ENCODE data around the gene IFNAR1. TPM values are rescaled to one million over a fixed set of nuclear protein-coding genes. Genes with fewer than 3 reads are reported as not detected.

IFNAR1 gene
- total RNA-seq, result 10 to 100 TPM; 21.1 to 33.9 (median 30.8) TPM

DNA sequence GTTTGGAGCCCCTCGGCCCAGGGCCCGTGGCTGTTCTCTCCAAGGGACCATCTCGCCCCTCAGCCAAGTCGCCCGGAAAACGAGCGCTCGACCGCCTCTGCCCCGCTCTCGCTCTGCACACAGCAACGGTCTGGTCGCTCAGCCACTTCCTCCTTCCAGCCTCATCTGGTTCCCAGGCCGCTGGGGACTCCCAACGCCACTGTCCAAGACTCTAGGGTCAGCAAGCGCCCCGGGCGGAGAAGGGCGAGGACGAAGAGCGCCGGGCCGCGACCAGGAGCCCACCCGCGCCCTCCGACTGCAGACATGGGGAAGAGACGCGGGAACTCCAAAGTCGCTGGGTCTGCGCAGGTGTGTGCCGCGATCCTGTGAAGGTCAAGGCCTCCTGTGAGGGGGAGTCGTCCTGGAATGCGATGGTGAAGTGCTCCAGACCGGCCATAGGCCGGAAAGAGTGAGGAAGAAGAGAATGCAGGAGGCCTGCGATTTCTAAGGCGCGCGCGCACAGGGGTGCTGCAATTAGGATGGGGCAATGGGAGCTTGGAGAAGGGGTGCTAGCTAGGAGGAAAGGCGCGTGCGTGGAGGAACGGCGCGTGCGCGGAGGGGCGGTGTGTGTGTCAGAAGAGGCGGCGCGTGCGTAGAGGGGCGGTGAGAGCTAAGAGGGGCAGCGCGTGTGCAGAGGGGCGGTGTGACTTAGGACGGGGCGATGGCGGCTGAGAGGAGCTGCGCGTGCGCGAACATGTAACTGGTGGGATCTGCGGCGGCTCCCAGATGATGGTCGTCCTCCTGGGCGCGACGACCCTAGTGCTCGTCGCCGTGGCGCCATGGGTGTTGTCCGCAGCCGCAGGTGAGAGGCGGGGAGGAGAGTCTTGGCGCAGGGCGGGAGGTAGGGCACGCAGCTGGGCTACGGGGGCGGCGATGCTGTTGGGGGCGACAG is at the start of gene IFNAR1:
IFNAR1 (plus strand) TSS at position 680 of the 931 bp plus-strand sequence; CDS start at position 766, 86 bp downstream.
- Mint-ChIP-seq H3K9me3 (no peaks in the 10 kb centered on the region), H3K4me3 (no peak within 1 kb of the TSS), H3K36me3 (ENCODE audit: insufficient read depth) (peaks cover 3% of the 10 kb centered on the region), H3K4me1 (ENCODE audit: low read depth) (peaks cover 30% of the 10 kb centered on the region), H3K27me3 (ENCODE audit: low read depth) (no peaks in the 10 kb centered on the region)
- ATAC-seq, result peak; percentile 91 to 93
- DNase-seq, result peak; percentile 98

DNA sequence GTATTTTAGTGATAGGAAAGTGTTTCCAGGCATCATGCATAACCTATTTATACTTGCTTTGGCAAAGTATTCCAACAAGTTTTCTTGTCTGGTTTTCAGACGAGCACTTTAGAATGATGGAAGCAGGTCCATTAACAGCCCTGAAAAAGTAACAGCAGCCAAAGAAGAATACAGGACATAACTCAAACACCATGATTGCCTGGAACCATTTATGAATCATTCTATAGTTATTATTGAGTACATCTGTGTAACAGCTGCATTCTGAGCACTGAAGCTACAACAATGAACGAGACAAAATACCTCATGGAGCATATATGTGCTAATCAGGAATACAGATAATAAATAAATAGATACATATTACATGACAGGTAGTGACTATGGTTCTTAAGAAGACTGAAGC is 46.0 kb upstream of the IFNAR1 start:
- H3K4me1 Mint-ChIP-seq (ENCODE audit: low read depth), result peaks cover 11% of the 10 kb centered on the region
- no peak overlapping the region for H3K4me3 Mint-ChIP-seq
- H3K36me3 Mint-ChIP-seq (ENCODE audit: insufficient read depth), result peaks cover 44% of the 10 kb centered on the region
- no peaks in the 10 kb centered on the region for H3K9me3 Mint-ChIP-seq
- ATAC-seq, result no peak
- no peaks in the 10 kb centered on the region for H3K27me3 Mint-ChIP-seq (ENCODE audit: low read depth)
- DNase-seq, result no peak

DNA sequence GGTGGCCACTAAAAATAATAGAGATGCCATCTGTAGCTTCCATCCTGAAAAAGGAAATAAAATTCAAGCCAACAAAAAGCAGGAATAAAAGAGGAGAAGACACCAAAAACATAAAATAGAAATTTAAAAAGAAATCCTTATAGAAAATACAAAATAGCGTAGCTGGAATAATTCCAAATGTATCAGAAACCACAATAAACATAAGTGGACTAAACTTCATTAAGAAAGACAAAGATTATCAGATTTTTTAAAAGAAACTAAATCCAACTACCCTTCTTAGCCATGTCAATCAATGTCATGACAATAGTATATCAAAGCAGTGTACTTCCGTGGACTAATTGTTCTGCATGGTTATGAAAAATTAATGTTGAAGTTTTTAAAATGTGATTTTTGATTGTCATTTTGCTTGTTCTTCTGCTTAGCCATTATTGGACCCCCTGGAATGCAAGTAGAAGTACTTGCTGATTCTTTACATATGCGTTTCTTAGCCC is 45.4 kb upstream of the IFNAR1 start:
- H3K27me3 Mint-ChIP-seq (ENCODE audit: low read depth), result no peaks in the 10 kb centered on the region
- peaks cover 9% of the 10 kb centered on the region for H3K4me1 Mint-ChIP-seq (ENCODE audit: low read depth)
- H3K9me3 Mint-ChIP-seq, result no peaks in the 10 kb centered on the region
- H3K36me3 Mint-ChIP-seq (ENCODE audit: insufficient read depth), result peaks cover 44% of the 10 kb centered on the region
- ATAC-seq (no peak), DNase-seq (no peak)
- H3K4me3 Mint-ChIP-seq, result no peak overlapping the region

DNA sequence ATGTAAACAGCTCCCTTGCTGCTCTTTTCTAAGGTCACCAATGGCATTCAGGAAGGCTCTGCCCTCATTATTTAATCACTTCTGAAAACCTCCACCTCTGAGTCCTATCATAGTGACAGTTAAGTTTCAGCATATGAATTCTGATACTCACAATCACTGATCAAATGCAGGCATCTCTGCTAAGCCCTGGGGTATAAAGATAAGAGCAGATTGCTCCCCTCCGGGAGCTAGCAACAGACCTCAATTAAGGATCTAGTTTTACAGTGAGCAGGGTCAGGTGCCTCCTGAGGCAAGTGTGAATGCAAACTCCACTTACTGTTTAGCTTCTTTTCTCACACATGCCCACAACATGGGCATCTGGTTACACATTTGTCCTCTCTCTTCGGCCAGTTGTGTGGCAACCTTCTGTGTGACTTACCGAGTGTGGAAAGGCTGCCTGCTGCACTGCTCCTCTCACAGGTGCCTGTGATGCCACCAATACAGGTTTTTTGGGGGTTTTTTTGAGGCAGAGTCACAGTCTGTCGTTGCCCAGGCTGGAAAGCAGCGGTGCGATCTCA is 43.6 kb upstream of the IFNAR1 start:
- Mint-ChIP-seq H3K36me3 (ENCODE audit: insufficient read depth) (peaks cover 48% of the 10 kb centered on the region), H3K27me3 (ENCODE audit: low read depth) (no peaks in the 10 kb centered on the region), H3K9me3 (no peaks in the 10 kb centered on the region), H3K4me3 (no peak overlapping the region), H3K4me1 (ENCODE audit: low read depth) (peaks cover 7% of the 10 kb centered on the region)
- DNase-seq (no peak), ATAC-seq (no peak)

DNA sequence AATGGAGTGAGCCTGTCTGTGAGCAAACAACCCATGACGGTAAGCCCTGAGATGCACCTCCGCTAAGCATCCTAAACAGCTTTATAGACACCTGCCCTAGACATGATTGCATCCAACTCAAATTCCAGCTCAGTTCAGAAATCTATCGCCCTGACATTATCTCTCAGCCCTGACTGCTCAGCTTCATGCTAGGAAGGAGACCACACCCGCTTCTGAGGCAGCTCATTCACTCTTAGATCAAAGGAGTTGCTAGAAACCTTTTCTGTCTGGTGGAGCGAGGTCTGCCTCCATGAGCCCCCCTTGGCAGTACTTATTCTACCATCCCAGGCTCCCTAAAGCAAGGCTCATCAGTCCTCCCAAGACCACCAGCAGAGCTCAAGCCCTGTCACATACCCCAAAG is 41.6 kb upstream of the IFNAR1 start:
- Mint-ChIP-seq H3K27me3 (ENCODE audit: low read depth) (no peaks in the 10 kb centered on the region), H3K4me1 (ENCODE audit: low read depth) (peaks cover 7% of the 10 kb centered on the region), H3K4me3 (no peak overlapping the region), H3K36me3 (ENCODE audit: insufficient read depth) (peaks cover 40% of the 10 kb centered on the region), H3K9me3 (no peaks in the 10 kb centered on the region)
- DNase-seq (no peak), ATAC-seq (no peak)

DNA sequence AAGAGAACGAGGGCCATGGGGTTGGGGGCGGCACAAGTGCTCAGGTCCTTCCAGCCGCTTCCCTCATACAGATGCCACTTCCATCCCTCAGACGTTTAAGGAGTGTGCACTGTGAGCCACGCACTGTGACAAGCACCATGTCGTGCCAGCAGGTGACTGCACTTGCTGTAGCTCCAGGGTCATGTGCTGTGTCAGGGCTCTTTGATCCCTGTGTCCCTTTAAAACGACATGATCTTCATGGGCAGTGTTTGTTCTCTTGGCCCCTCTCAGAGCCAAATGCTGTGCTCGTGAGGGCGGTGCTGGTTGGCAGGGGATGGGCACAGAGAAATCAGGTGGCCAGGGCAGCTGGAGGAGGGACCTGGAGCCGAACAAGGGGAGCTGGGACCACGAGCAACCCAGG is 38.7 kb upstream of the IFNAR1 start:
- H3K4me1 Mint-ChIP-seq (ENCODE audit: low read depth), result peaks cover 7% of the 10 kb centered on the region
- no peaks in the 10 kb centered on the region for H3K9me3 Mint-ChIP-seq
- H3K36me3 Mint-ChIP-seq (ENCODE audit: insufficient read depth), result peaks cover 27% of the 10 kb centered on the region
- H3K4me3 Mint-ChIP-seq, result no peak overlapping the region
- no peaks in the 10 kb centered on the region for H3K27me3 Mint-ChIP-seq (ENCODE audit: low read depth)
- ATAC-seq, result no peak
- no peak for DNase-seq

DNA sequence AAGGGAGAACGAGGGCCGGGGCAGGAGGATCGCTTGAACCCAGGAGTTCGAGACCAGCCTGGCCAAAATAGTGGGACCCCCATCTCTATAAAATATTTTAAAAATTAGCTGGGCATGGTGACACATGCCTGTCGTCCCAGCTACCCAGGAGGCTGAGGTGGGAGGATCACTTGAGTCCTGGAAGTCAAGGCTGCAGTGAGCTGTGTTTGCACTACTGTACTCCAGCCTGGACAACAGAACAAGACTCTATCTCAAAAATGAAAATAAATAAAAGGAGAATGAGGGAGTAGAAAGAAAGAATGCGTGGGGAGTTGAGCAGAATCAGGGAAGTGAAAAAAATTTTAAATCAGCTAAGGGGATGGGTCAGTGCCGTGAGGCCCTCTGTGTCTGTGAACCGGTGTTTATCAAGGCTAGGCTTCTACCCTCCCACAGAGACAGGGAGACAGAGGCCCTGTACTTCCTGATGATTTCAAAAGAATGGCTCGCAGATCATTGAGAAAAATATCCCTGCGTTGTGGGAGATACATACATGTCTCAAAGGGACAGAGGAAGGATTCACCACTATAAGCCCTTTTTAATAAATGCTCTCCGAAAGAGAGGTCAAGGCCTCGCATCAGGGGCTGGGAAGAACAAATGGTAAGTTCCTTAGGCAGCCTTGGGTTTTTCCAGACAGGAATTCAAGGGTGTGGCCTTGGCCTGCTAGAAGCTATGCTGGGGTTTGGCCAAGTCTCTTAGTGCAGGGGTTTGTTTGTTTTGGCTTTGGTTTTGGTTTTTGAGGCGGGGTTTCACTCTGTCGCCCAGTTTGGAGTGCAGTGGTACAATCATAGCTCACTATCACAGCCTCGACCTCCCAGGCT is 37.9 kb upstream of the IFNAR1 start:
- no peak for DNase-seq

DNA sequence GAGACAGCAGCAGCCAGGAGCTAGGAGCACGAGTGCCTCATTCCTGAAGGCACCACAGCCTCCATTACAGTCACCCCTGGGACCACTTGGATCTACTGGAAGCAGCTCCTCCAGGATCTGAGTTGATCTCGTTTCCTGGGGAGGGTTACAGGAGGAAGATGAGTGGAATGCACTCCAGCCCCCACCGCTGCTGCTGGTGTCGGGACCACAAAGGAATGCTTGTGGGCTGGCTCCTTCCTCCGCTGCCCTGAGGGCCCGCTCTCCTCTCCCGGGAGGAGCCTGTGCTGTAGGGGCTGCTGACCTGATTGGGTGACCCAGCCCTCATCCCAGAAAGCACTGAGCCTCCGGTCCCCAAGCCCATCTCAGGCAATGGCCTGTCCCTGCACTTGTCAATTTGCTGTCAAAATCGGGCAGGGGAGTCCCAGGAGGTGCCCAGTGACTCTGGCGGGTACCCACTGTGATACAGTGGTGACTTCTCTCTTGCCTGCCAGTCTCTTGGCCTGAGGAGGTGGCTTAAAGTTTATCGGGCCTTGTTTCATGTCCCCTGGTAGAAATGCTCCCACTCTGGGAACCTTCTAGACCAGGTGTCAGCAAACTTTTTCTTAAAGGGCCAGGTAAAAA is 35.5 kb upstream of the IFNAR1 start:
- DNase-seq (no peak), ATAC-seq (no peak)
- H3K9me3 Mint-ChIP-seq, result no peaks in the 10 kb centered on the region
- peaks cover 23% of the 10 kb centered on the region for H3K36me3 Mint-ChIP-seq (ENCODE audit: insufficient read depth)
- H3K4me1 Mint-ChIP-seq (ENCODE audit: low read depth), result peaks cover 16% of the 10 kb centered on the region
- no peak overlapping the region for H3K4me3 Mint-ChIP-seq
- no peaks in the 10 kb centered on the region for H3K27me3 Mint-ChIP-seq (ENCODE audit: low read depth)

More for the DNA sequence above, 37.9 kb upstream of the IFNAR1 start:
- no peak for ATAC-seq
- Mint-ChIP-seq H3K27me3 (ENCODE audit: low read depth) (no peaks in the 10 kb centered on the region), H3K36me3 (ENCODE audit: insufficient read depth) (peaks cover 28% of the 10 kb centered on the region), H3K4me3 (no peak overlapping the region), H3K4me1 (ENCODE audit: low read depth) (peaks cover 7% of the 10 kb centered on the region), H3K9me3 (no peaks in the 10 kb centered on the region)

DNA sequence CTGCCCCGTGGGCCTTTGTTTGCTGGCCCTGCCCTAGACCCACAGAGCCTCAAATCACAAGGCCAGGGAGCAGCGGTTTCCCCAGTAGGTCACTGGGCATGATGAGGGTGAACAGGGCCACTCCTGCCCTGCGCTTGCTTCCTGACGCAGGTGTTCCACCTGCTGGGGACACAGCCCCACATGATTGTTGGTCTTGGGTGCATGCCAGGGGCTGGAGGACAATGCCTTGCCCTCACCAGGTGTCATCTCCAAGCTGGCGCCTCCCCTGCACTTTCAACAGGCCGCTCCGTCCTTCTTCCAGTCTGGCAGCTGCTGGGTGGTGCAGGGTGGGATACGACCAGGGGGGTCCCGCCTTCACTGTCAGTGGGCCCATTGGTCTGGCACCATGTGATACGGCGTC is 34.3 kb upstream of the IFNAR1 start:
- H3K9me3 Mint-ChIP-seq, result no peaks in the 10 kb centered on the region
- H3K27me3 Mint-ChIP-seq (ENCODE audit: low read depth), result no peaks in the 10 kb centered on the region
- peaks cover 24% of the 10 kb centered on the region for H3K36me3 Mint-ChIP-seq (ENCODE audit: insufficient read depth)
- no peak for DNase-seq
- ATAC-seq, result no peak
- H3K4me3 Mint-ChIP-seq, result no peak overlapping the region
- H3K4me1 Mint-ChIP-seq (ENCODE audit: low read depth), result peaks cover 19% of the 10 kb centered on the region

DNA sequence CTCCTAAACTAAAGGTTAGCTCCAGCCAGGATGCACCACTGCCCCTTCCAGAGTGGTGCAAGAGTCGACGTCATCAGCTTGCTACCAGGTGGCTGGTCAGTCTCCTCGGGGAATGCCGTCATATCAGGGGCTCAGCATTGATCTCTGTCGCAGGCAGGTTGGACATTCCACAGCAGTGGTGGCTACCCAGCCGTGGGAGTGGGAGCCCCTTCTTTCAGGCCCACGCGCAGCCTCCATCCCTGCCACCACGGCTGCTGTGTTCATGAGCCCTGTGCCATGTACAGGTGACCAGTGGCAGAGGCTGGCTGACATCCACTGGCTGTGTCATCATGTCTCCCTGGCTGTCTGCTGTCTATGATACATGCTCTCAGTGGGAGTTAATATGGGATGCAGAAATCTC is 33.1 kb upstream of the IFNAR1 start:
- peaks cover 19% of the 10 kb centered on the region for H3K4me1 Mint-ChIP-seq (ENCODE audit: low read depth)

DNA sequence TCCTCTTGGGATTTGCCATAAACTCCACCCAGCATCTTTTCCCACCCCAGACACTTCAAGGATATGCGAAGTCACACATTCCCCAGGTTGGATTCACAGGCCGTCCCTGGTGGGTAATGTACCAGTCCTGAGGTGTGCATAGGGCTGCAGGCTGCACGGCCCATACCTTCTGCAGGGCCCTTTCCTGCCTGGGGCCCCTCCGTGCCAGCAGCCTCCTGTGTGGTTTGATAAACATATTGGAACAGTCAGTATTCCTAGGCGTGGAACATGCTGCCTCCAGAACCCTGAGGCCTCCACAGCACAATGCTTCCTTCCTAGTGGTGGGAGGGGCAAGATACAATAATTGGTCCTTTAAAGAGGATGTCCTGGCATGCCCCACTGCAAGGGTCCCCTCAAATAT is 32.0 kb upstream of the IFNAR1 start:
- peaks cover 19% of the 10 kb centered on the region for H3K36me3 Mint-ChIP-seq (ENCODE audit: insufficient read depth)
- ATAC-seq (no peak), DNase-seq (no peak)
- H3K27me3 Mint-ChIP-seq (ENCODE audit: low read depth), result no peaks in the 10 kb centered on the region
- no peak overlapping the region for H3K4me3 Mint-ChIP-seq
- peaks cover 22% of the 10 kb centered on the region for H3K4me1 Mint-ChIP-seq (ENCODE audit: low read depth)
- H3K9me3 Mint-ChIP-seq, result no peaks in the 10 kb centered on the region

More for the DNA sequence above, 33.1 kb upstream of the IFNAR1 start:
- Mint-ChIP-seq H3K9me3 (no peaks in the 10 kb centered on the region), H3K4me3 (no peak overlapping the region), H3K27me3 (ENCODE audit: low read depth) (no peaks in the 10 kb centered on the region), H3K36me3 (ENCODE audit: insufficient read depth) (peaks cover 16% of the 10 kb centered on the region)
- DNase-seq (no peak), ATAC-seq (no peak)

DNA sequence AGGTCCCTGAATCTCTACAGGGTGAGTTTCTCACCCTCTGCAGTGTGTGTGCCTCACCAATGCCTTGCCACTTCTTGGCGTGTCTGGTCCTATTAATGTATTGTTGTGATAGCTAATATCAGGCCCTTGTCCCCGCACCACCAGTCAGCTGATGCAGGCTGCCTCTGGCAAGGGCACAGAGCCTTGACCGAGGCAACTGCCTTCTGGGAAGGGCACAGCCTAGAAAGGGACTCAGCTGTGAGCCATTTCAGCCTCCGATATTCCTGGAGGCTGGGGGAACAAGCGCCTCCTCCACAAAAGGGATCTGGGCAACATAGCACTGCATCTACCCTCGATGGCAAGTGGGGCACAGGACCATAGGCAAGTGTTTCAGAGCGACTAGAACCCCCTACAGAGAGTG is 31.6 kb upstream of the IFNAR1 start:
- DNase-seq (no peak), ATAC-seq (no peak)
- peaks cover 20% of the 10 kb centered on the region for H3K36me3 Mint-ChIP-seq (ENCODE audit: insufficient read depth)
- H3K9me3 Mint-ChIP-seq, result no peaks in the 10 kb centered on the region
- H3K27me3 Mint-ChIP-seq (ENCODE audit: low read depth), result no peaks in the 10 kb centered on the region
- H3K4me1 Mint-ChIP-seq (ENCODE audit: low read depth), result peaks cover 26% of the 10 kb centered on the region
- no peak overlapping the region for H3K4me3 Mint-ChIP-seq

DNA sequence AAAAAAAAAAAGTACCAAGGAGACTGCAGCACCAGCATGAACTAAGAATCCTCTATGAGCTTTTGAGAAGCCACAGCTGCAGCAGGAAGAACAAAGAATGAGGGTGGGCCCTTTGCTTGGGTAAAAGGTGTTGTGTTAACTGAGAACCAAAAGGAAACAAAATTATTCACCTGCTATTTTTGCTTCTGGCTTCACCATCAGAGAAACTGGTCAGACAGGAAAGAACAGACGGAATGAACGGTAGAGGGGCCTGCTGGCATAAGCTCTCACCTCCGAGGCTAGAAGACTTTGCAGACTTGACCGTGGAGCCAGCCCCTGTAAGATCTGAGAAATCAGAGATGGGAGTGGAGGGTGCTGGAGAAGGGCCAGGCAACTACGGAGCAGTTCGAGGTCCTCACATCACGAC is 31.0 kb upstream of the IFNAR1 start:
- peaks cover 31% of the 10 kb centered on the region for H3K4me1 Mint-ChIP-seq (ENCODE audit: low read depth)
- no peaks in the 10 kb centered on the region for H3K9me3 Mint-ChIP-seq
- DNase-seq, result no peak
- no peaks in the 10 kb centered on the region for H3K27me3 Mint-ChIP-seq (ENCODE audit: low read depth)
- ATAC-seq, result peak; percentile 35 to 43
- peaks cover 21% of the 10 kb centered on the region for H3K36me3 Mint-ChIP-seq (ENCODE audit: insufficient read depth)
- H3K4me3 Mint-ChIP-seq, result no peak overlapping the region

DNA sequence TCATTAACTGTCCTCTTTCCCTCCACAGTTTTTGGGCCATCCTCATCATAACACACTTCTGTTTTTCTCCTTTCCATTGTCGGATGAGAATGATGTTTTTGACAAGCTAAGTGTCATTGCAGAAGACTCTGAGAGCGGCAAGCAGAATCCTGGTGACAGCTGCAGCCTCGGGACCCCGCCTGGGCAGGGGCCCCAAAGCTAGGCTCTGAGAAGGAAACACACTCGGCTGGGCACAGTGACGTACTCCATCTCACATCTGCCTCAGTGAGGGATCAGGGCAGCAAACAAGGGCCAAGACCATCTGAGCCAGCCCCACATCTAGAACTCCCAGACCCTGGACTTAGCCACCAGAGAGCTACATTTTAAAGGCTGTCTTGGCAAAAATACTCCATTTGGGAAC is 28.6 kb upstream of the IFNAR1 start:
- no peaks in the 10 kb centered on the region for H3K27me3 Mint-ChIP-seq (ENCODE audit: low read depth)
- ATAC-seq, result no peak
- no peaks in the 10 kb centered on the region for H3K9me3 Mint-ChIP-seq
- H3K4me1 Mint-ChIP-seq (ENCODE audit: low read depth), result peaks cover 54% of the 10 kb centered on the region
- H3K36me3 Mint-ChIP-seq (ENCODE audit: insufficient read depth), result peaks cover 17% of the 10 kb centered on the region
- no peak overlapping the region for H3K4me3 Mint-ChIP-seq
- no peak for DNase-seq

All from activated T-cell treated with anti-CD3 and anti-CD28 coated beads, Interleukin-2, amount 50 U/mL, for 4 hours (primary cell).